Stimulated activated CD8-positive, alpha-beta memory T cell treated with anti-CD3 and anti-CD28 coated beads, Interleukin-4, amount 100 ng/mL, for 4 hours (primary cell): ENCODE data around the gene SLC25A42.
A peak's percentile ranks its signal among the peaks of the same experiment; 100 is the strongest.

Experiments
- DNase-seq, 2 donors: peaks; one replicate each; pipeline ENCODE4 v3.0.0-alpha.2; 2020; ENCODE audit warnings: low read depth in 2 of 2, low spot score in 1 of 2

SLC25A42 gene

DNA sequence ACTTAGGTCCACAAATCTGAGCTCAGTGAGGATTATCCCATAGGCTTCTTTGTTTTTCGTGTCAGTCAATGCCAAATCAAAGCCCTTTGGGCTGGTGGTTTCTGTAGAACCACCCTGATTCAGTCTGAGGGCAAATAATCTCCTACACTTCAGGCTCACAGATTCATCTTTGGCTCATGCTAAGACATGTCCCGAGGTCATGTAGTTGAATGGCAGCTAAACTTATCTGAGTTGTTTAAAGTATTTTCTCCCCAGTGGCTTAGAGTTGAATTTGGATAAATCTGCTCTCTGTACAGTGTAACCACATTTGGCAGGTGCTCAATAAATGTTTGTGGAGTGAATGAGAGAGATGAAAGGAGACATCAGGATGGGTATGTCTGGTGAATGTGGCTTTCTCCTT, 13.1 kb upstream of the SLC25A42 start:
- DNase-seq, result no peak

DNA sequence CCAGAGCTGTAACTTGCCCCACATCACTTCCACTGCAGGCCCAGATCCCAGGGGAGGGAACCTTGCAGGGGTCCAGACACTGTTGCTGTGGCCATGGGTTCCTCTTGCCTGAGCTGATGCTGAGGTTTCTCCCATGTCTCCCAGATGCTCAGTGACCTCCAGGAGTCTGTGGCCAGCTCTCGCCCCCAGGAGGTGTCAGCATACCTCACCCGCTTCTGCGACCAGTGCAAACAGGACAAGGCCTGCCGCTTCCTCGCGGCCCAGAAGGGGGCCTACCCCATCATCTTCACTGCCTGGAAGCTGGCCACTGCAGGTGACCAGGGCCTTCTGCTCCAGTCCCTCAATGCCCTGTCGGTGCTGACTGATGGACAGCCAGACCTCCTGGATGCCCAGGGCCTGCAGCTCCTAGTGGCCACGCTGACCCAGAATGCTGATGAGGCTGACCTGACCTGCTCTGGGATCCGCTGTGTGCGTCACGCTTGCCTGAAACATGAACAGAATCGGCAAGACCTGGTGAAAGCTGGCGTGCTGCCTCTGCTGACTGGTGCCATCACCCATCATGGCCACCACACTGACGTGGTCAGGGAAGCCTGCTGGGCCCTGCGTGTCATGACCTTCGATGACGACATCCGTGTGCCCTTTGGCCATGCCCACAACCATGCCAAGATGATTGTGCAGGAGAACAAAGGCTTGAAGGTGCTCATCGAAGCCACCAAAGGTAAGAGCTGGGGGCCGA, 12.1 kb upstream of the SLC25A42 start:
- no peak for DNase-seq

DNA sequence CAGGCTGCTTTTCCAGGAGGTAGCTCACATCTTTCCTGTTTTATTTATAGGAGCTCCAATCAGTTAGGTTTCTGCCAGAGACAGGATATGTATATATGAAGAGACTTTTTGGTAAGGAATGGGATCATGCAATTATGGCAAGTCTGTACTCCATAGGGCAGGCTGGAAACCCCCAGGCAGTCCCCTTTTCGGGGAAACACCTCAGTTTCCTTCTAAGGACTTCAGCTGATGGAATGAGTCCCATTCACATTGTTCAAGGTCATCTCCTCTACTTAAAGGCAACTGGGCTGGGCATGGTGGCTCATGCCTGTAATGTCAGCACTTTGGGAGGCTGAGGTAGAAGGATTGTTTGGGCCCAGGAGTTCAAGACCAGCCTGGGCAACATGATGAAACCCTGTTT, 10.9 kb upstream of the SLC25A42 start:
- DNase-seq, result no peak

DNA sequence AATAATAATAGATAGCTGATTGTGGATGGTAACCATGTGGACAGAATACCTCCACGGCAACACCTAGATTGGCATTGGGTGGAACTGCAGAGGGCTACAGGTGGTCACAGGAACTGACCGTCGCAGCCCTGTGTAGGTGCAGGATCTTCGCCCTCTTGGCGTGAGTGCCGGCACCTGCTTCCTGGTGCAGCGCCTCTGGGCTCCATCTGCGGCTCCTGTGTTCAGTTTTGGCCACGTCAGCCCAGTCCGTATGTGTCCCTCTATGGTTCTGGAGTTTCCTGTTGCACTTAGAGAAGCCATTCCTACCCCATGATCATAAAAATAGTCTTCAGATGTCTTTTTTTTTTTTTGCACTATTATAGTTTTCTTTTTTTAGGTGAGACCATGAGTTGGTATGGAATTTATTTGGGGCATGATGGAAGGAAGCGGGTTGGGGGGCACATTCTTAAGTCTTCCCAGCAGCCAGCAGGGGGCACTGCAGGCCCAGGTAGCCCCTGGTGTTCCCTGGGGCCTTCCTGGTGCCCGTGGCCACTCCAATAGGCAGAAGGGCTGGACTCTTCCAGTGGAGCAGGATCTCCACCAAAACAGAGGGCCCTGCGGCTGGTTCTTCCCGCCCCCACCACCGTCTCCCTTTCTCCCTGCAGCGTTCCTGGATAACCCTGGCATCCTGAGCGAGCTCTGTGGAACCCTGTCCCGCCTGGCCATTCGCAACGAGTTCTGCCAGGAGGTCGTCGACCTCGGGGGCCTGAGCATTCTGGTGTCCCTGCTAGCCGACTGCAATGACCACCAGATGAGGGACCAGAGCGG, 10.1 kb upstream of the SLC25A42 start:
- DNase-seq, result peak in 1 of 2 donors; percentile 12

DNA sequence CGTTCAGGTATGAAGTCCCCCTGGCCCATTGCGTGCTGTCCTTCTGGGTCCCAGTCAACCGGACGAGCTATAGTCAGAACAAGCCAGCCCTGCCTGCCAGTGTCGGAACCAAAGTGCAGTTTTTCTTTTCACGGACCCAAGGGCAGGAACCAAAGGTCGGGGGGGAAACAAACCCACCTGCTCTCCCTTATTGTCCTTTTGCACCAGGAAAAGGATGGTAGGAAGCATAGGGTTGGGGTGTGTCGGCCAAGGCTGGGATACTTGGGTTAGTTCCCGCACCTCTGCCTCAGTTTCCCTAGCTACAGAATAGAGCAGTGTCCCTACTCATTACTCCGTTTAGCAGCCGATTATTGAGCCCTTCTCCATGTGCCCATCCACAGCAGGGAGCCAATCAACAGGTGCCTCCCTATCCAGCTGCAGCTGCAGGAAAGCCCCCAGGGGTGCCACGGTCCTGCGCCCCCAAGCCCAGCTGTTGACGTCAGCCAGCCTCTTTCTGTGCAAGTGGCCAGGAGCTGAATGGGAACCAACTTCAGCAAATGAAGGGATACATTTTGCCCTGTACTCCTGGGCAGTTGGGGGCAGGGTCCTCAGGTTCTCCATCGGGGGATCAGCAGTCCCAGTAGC, 9.4 kb upstream of the SLC25A42 start:
- DNase-seq, result no peak

DNA sequence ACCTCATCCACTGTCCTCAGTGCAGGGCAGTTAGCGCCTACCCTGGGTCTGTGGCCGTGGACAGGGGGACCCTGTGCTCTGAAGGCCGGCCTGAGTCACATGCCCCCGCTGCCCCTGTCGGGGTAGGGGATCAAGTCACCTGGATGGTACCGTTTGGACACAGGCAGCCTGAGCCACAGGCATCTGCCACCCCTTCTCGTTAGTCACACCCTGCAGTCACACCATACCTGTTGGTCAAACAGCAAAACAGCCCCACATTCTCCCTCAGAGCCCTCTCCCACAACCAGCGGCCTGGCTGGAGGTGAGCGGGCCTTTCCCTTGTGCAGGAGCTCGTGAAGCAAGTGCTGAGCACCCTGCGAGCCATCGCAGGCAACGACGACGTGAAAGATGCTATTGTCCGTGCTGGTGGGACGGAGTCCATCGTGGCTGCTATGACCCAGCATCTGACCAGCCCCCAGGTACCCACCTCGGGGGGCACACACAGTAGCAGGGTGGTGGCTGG, 8.8 kb upstream of the SLC25A42 start:
- DNase-seq, result no peak

DNA sequence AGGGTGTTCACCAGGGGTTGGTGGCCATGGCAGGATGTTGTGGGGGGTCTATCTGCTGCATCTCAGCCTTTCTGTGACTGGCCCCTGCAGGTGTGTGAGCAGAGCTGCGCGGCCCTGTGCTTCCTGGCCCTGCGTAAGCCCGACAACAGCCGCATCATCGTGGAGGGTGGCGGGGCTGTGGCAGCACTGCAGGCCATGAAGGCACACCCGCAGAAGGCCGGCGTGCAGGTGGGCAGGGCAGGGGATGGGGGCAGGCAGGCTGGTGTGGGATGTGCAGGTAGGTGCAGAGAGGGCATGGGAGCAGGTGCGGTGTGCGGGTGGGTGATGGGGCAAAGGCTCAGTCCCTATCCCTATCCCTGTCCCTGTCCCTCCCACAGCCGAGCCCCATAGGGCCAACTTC, 8.1 kb upstream of the SLC25A42 start:
- no peak for DNase-seq

DNA sequence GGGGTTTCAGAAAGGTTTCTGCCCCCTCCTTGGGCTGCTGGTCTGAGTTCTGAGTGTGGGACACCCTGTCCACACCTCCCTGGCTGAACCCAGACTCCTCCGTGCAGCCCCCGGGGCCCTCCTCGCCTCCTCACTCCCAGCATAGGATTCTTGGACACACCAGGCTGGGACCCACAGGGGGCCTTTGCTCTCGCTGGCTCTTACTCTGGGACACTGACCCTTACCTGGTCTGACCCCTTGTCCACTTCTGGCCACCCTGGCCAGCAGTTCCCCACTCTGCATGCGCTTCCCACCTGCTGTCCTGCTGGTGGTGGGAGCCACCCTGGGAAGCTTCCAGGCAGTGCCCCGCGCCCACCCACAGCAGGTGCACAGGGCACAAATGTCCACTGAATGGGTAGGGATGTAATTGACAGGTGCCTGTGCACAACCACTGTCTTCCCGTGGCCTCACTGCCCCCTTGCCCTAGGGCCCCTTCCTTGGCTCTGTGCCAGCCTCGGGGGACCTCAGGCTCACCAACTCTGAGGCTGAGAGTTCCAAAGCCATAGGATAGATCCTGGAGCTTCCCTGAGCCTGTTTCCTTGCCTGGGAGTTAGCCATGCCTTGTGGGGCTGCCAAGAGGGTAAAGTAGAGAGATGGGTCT, 7.0 kb upstream of the SLC25A42 start:
- DNase-seq, result no peak

DNA sequence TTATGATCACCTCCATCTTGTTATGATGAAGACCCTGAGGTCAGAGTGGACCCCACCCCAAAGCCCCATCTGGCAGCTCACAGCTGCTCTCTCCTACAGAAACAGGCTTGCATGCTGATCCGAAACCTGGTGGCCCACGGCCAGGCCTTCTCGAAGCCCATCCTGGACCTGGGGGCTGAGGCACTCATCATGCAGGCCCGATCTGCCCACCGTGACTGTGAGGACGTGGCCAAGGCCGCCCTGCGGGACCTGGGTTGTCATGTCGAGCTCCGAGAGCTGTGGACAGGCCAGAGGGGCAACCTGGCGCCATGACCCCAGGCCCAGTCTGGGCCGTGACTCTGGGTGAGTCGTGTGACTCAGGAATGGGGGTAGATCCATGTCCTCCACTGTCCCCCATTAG, 6.5 kb upstream of the SLC25A42 start:
- no peak for DNase-seq

DNA sequence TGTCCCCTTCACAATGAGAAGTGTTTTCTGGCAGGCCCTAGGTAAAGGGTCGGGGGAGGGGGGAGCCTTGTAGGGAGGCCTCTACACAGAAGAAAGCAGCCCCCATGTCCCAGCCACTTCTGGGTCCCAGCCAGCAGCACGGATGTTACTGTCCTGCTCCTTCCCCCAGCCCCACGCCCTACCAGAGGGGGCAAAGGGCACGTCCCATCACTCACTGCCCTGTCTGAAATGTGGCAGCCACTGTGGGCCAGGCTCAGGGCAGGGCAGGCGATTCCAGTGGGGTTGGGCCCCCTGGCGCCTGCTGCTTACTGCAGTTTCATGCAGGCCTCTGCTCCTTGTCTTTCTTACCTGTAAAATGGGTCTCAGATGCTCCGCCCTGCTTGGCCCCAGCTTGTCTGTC, 6.1 kb upstream of the SLC25A42 start:
- DNase-seq, result no peak

DNA sequence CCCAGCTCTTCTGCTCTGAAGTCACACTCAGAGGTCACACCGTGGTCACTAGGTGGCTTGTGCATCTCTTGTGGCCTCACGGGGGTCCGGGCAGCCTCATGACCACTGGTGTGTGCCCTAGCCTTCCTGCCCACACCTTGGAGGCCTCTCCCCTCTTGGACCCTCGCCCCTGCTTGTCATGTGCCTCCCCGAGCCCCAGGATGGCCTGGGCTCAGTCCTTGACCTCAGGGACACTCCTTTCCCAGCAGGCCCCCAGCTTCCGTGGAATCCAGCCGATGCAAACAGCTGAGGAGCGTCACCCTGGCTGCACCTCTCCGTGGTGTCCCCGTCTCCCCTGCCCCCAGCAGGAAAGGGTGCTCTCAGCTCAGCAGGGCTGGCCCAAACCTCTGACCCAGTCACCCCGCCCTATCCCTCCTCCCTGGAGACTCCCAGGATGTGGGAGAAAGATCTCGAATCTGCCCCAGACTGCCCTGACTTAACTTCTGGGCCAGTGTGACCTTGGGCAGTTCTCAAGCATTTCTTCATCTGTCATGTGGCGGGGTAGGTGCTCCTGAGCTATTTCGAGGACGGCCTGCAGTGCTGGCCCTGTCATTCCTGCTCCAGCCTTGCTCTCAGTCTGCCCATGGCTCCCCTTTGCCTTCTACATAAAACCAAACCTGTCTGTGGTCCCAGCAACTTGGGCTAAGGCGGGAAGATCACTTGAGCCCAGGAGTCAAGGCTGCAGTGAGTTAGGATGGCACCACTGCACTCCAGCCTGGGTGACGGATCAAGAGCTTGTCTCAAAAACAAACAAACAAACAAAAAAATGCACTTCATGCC, 4.6 kb upstream of the SLC25A42 start:
- DNase-seq, result no peak

DNA sequence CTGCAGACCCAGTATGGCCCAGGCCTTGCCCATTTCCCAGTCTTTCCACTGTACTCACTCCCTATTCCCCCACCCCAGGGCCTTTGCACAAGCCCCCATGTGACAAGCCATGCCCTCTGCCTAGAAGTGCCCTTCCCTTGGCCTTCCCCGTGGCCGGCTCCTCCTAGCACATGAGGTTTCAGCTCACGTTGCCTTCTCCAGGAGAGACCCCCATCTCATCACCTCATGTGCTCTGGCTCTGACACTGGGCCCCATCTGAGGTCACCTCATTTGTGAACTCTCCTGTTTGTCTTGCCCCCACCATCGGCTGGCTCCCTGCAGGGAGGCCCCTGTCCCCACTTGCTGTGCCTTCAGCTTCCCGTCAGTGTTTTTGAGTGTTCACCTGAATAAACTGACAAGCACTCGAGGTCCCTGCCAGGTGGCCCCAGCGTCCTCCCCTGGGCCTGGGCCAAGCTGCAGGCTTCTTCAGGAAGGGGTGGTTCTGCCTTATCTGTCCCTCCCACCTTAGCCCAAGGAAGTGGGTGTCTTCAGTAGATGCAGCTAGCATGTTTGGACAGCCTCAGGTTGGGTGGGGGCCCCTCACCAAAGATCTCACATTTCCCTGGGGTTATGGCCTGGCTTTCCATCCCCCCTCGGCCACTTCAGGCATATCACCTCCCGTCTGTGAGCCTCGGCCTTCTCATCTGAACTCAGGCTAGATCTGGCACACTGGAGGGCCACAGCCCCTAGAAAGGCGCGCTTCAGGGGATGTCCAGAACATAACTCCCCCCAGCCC, 3.8 kb upstream of the SLC25A42 start:
- no peak for DNase-seq

DNA sequence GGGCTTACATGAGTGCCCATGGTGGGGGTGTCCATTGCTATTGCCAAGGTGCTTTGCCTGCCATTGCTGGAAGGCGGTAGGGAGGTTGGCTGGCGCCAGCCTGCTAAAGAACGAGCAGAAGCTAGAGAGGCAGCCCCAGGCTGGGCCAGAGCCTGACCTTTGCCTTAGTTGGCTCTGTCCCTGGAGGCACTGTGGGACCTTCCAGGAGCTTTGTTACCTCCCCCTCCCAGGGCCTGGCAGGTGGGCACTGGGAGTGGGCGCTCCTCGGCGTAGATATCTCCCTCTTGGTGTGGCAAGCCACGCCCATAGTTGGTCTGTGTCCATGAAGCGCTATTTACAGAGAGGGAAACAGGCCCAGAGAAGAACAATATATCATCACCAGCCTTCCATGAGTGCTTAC, 2.3 kb upstream of the SLC25A42 start:
- no peak for DNase-seq

DNA sequence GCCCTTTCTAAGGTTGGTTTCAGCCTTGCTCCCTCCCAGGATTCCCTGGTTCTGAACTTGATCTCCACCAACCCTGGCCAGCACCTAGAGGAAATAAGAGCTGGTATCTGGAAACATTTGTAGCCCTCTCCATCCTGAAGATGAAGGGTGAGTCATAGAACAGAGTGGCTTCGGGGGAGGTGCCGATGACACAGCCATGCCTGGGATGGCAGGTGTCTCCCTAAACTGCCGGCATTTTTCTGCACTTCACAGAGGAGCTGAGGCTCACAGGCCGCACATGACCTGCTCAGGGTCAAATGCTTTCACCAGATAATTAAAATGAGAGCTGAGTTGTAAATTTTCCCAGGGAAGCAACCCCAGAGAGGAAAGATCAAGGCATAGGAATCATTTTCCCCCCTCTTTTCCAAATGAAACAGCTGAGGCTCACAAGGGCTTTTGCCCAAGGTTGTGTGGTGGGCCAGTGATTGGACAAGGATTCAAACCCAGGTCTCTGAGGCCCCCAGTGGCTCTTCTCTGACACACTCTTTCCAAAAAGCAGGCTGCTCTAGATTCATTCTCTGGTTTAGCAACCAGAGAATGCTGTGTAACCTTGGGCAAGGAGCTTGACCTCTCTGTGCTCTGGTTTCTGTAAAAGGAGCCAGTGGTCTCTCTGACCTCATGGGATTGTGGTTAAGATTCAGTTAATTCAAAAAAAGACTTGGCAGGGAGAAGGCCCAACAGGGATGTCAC, 1.2 kb upstream of the SLC25A42 start:
- DNase-seq, result no peak

DNA sequence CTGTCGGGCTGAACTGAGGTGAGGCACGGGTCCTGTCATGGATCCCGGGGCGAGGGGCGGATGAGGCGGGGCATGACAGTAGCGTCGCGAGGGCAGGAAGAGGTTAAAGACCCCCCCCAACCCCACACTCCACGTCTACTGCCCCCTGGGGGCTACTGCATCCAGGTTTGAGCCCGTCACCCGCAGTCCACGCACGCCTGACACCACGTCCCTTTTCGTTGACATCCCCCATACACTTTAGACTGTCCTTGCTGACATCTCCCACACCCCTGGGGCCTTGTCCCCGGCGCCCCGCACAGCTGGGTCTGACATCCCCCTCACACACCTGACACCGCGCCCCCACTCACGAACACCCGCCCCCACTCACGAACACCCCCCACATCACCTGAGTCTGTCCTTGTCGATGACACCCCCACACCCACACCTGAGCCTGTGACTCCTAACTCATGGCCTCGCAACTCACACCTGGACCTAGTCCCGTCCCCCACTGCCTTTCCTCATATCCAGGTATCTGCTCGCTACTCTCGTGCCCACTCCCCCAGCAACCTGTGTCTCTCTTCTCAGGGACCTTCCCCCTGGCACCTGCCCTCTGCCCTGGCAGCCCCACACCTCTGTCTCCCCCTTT, 416 bp downstream of the SLC25A42 start:
- DNase-seq, result no peak

DNA sequence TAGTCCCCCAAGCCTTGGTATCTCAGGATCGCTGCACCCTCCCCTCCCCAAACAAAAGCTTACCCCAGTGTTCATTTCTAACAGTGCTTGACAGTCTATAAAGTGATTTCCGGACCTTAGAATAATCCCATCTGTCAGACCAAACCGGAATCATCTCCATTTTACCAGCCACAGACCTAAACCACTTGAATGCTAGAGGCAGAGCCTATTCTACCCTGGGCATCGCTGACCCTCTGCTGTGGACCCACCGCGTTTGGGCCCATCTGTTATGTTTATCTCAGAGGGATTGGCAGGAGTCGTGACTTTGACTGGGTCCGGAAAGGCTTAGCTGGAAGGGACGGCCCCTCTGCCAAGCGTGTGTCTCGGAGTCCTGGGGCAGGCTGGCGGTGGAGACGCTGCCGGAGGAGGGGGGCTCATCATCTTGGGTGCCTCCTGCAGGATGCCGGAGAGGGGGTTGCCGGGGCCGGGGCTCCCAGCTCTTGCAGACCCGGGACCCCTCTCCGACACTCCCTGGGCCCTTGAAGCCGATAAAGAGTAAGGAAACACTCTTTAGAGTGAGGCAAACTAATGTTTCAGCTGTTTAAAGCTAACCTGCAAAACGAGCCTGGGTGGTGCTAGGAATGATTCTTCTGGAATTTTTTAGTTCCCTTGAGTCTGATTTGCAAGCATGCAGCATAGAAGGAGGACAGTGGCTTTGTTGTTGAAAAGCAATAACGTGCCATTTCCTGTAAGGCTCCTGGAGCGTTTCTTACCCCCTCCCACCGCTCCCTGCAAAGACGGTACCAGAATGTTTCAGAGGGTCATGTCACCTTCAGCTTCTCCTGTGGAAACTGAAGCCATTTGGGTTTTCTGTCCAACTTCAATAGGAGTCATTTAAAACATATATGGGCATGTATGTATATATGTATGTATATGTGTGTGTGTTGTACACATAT, 1.3 kb downstream of the SLC25A42 start:
- DNase-seq, result no peak

DNA sequence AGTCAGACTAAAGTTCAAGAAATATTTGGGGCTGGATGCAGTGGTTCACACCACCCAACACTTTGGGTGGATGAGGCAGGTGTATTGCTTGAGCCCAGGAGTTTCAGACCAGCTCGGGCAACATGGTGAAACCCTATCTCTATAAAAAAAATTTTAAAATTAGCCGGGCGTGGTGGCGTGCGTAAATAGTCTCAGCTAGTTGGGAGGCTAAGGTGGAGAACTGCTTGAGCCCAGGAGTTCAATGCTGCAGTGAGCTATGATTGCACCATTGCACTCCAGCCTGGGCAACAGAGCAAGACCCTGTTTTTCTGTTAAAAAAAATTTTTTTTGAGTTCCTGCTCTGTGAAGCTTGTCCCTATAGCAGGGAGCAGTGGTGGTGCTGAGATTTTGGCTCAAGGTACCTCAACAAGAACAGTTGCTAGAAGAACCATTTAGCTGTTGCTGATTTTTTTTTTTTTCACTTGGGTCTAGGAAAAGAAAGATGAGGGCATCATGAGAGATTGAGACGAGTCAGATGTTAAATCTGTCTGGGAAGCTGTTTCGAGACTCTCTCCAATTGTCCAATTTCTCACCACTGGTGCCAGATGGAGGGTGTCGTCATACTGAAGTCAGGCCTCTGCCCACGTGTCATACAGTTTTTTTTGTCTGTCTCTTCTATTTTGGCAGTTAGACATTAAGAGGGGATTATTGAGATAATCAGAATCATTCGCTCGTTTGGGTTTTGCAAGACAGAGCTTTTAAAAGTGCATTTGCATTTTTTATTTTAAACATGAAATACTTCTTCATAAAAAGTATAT, 3.7 kb downstream of the SLC25A42 start:
- no peak for DNase-seq
